T-helper 2 cell treated with Interferon-gamma antibody and Interleukin-4, amounts not matched to agents 100 ng/mL and 5 ng/mL, for 36 hours (primary cell): ENCODE measurements around the gene ILDR2. TPM values are rescaled to one million over a fixed set of nuclear protein-coding genes. Genes with fewer than 3 reads are reported as not detected.

ENCODE experiments used
- intact Hi-C: fragments of 100-400 bp; cut with micrococcal nuclease; formaldehyde crosslinking; loops from one replicate; pipeline ENCODE4 v1.15.1; 2023
- total RNA-seq: library from RNA; stranded (reverse); gene quantifications from 2 replicates; pipeline ENCODE4 v1.2.3, GENCODE V29; 2022

ILDR2 gene
- 8.5 and 13.6 TPM in 2 replicates for total RNA-seq

DNA sequence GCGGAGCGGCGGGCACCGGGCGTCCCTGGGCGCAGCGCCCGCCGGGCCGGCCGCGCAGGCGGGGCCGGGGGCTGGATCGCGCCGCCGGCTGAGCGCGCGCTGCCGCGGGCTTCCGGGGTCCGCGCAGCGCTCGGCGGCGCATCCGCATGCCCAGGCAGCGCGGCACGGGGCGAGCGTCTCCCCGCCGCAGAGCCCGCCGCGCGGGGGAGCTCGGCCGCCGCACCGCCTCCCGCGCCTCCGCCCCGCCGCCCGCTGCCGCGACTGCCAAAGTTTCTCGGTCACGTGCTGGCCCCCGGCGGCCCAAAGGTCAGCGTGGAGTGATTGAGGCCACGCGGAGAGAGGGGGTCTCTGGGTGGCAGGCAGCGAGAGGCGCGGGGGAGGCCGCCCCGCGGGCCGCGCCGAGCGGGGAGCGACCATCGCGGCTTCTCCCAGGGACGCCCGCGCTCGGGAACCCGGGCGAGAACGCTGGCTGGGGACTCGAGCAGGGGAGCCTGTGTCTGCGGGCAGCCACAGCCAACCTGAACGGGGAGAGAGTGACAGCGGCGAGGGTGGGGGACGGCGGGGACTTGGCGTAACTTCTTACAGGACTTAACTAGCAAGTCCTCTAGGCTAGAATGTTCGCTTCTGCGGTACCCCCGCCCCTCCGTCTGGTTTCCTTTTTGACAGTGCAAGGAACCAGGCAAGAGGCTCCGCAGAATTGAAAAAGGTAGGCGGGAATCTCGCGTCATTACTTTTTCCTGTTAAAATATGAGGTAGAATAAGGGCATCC, at the start of gene ILDR2:
ILDR2 (minus strand) TSS at position 180 of the 769 bp plus-strand sequence. CDS start 272 bp downstream, outside the sequence.
- intact Hi-C loops, result loop anchor here (2.0 to 5.0 kb wide), 5 partner anchors 29 to 247 kb away; partner anchors contain the start of genes POU2F1 and TADA1

DNA sequence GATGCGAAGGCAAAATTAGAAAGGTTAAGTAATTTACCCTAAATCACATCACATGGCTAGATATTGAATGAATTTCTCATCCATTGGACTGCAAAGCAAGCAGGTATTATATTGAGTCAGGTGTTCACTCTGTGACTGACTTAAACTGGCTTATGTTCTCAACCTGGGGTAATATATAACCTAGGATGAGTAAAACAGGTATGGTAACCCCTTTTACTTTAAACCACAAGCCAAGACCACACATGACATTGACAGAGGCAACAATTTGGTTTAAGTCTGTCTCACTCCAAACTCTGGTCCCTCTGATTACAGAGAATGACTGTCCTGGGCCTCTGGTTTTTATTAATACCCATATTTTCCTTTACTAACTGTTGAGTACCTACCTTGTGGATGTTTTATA, 47.0 kb upstream of the ILDR2 start:
- intact Hi-C loops, result no loop called here

DNA sequence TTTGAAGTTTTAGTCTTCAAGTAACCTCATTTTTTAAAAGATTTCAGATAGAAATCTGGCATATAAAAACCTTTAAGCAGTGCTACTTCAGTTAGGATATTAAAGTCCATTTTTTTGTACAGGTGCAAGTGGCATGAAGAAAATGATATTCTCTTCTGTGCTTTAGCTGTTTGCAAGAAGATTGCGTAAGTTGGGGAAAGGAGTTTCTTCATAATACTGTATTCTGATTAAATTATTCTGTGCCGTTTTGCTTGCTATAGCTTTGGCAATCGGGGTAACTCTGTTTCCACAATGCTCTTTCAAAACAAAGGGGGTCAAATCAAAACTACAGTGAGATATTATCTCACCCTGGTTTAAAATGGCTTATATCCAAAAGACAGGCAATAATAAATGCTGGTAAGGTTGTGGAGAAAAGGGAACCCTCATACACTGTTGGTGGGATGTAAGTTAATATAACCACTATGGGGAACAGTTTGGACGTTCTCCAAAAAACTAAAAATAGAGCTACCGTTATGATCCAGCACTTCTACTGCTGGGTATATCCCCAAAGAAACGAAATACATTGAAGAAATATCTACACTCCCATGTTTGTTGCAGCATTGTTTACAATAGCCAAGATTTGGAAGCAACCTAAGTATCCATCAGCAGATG, 40.9 kb upstream of the ILDR2 start:
- intact Hi-C loops, result no loop called here

DNA sequence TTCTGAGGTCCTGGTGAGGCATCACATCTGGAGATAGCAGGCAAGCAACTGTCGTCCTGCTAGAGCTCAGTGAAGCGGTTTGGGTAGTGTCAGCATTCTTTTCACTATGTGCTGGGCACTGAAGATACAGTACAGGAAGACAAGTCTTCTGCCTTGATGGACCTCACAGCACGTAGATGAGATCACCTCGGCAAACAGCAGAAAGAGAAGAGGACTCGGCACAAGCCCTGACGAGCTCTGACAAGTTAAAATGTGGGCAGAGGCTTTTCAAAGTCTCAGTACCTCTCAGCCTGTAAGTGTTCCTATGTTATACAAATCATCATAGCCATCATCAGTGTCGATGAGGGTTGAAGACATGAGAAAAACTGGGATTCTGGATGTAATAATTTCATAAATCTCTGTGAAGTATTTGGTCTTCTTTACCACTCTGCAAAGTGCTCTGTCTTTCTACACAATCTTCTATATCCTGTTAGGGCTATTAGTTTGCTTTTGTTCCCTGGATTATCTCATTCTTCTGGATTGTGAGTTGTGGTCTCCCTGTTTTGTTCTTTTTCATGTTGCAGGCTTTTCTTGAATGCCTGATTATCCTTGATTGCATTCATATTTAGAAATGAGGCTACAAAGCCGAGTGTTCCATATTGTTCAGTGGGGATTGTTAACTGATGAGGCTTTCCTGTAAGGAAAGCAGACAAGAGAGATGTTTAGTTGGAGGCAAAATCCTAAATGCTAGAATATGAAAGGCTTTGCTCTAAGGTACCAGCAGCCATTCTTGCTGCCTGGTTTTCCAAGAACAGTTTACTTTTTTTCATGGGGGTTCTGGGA, 38.0 kb upstream of the ILDR2 start:
- intact Hi-C loops, result no loop called here

DNA sequence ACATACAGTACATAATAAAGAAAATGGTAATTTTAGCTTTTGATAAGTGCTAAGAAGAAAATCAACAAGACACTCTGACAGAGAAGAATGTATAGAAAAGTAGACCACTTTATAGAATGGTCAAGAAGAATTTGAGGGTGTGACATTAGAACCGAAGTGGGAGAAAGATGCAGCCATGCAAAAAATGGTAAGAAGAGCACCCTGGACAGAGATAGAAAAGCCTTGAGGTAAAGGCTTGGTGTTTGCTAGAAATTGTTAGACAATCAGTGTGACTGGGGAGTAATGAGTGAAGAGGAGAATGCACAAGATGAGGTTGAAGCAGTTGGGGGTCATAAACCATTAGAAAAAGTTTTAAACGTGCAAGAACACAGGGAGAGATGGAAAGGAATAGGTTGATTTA, 37.2 kb upstream of the ILDR2 start:
- intact Hi-C loops, result no loop called here

DNA sequence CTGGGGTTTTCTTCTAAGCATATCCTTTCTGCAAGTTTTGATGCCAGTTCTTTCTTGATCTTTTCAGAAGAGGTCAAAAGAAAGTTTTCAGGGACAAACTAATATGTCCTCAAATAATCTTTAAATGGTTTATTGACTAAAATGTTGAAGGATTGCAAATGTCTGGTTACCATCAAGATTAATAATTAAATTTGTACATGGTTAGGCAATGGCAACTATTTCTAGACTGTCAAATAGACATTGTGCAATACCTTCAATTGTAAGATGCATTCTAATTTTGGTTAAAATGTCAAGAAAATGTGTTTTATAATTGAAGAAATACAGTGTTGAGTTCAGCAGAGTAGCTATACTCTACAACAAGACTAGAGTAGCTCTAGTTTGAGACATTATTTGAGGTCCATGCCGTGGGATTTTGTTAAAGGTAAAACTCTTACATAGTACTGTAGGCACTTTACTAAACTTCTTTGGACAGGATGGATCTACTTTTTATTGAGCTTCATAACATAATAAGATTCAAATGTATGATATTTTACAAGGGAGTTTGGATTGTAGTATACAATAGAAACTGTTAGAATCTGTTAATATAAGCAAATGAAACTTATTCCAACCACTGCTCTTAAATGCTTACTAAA, 36.3 kb upstream of the ILDR2 start:
- intact Hi-C loops, result no loop called here

DNA sequence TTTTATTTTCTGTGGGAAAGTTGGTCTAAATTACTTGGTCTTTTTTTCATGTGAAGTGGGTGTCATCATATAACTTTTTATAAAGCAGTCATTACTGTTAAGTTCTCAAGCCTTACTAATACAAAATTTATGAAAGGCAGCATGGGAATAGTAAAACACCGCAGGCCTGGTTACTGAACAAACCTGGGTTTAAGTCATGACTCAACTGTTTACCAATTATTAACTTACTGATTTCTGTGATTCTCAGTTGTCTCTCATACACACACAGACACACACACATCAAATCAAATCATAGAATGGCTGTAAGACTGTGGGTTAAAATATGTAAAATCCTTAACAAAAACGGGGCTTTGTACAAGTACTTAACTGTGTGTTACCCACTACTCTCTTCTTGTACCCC, 28.4 kb upstream of the ILDR2 start:
- intact Hi-C loops, result no loop called here

DNA sequence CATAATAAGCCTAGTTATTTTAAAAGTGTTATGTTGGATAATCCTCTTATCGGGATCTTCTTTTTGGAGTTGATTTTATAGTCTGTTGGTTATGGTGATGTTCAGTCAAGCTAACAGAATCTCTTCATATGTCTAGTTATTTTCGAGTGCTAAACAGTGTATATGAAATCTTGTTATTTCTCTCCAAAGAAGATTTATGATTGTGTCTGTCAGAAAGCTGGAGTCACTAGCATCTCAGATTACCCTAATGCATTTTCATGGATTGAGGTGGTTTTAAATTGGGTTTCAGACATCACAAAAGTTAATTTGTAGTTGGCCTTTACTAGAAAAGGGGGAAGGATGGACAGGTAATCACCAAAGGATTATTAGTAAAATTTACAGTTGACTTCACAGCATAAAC, 27.0 kb upstream of the ILDR2 start:
- intact Hi-C loops, result no loop called here

GRCh38 chr1:167000546-167000945, 25.2 kb upstream of the ILDR2 start:
- intact Hi-C loops, result no loop called here

- intact Hi-C loops, result no loop called here
Observed at GRCh38 chr1:166999500-167000055, 24.2 kb upstream of the ILDR2 start.

GRCh38 chr1:166999075-166999474, 23.7 kb upstream of the ILDR2 start:
- intact Hi-C loops, result no loop called here

DNA sequence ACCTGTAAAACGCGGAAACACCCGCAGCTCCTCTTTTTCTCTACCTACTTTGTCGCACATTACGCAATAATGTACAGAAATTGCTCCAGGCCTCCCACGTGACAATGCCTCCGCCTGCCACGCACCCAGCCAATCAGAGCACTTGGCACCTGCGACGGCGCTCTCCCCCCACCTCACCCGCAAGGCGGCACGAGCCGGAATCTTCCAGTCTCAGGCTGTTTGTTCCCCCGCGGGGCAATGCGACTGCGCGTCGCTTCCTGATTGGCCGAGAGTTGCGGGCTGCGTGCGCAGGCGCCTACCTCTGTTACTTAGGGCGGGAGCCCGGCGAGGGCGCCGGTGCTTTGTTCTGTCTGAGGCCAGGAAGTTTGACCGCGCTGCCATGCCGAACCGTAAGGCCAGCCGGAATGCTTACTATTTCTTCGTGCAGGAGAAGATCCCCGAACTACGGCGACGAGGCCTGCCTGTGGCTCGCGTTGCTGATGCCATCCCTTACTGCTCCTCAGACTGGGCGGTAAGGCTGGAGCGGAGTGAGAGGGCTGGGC, 13.7 kb upstream of the ILDR2 start, which contains the start of gene MAEL:
MAEL (plus strand) TSS at position 307 of the 542 bp plus-strand sequence; CDS start at position 380, 73 bp downstream.
- intact Hi-C loops, result no loop called here

- intact Hi-C loops, result no loop called here
Observed at GRCh38 chr1:166981589-166981988, 6.2 kb upstream of the ILDR2 start.

- intact Hi-C loops, result no loop called here
Observed at GRCh38 chr1:166980818-166981217, 5.5 kb upstream of the ILDR2 start.

- intact Hi-C loops, result no loop called here
Observed at GRCh38 chr1:166980383-166980782, 5.0 kb upstream of the ILDR2 start.

DNA sequence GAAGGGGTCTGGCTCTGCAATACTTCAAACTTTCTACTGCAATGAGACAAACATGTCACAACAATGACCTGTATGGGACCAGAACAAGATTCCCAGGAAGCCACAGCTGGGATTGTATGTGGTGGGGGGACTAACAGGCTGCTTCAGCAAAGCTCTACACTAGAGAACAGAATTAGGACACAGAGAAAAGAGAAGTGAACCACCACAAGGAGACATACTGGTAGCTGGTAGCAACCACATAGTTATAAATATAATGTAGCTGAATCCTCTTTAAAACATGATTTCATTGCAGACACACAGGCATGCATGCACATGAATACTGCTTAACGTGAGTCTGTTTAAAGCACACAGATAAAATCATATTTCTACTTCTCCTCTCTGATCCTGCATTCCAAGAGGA, 3.5 kb upstream of the ILDR2 start:
- intact Hi-C loops, result loop anchor here (5.0 kb wide), 2 partner anchors 63 to 243 kb away; partner anchors contain the start of gene POU2F1

DNA sequence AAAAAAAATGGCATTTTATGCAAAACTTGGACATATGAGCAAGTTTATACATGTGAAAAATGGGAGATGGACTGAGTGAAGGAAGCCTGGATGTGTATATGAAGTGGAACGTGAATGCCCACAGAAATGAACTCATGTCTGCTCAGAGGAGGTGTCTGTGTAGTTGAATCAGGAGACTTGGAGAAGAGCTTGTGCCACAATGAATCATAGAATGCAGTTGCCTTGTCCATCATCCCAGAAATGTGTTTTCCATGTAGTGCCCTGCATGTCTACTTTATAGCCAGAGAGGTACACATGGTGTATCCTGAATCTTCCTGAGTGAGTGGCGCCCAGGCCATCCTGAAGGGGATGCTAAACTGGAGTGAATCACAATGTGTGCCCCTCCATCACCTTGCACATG, 2.6 kb upstream of the ILDR2 start:
- intact Hi-C loops, result loop anchor here (2.0 to 5.0 kb wide), 3 partner anchors 64 to 244 kb away; partner anchors contain the start of genes POU2F1 and TADA1

DNA sequence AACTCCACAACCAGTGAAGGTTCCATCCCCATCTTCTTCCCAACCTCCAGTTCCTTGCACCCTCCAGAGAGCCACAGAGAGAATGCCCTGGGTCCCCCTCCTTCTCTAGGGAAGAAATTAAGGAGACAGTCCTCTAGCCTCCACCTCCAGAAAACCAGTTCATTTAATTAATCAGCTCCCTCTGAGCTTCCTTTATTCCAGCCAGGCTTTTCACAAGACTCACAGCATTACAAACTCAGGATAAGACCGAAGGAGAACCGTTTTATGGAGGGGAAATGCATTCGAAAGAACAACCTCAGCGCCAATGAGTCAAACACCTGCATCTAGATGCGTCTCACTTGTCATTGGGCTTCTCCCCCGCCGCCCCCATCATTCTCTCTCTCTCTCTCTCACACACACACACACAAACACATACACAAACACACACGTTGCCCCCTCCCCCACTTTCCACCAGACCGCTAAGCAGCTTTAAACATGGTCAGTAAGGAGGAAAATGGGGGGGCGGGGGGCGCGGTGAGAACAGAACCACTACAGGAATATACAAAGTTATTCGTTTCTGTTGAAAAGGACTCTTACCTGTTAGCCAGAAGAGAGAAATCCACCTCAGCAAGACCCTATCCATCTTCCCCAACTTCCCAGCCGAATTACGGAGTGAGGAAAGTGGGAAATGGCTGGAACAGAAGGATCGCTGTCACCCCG, 544 bp downstream of the ILDR2 start:
- intact Hi-C loops, result loop anchor here (2.0 to 5.0 kb wide), 4 partner anchors 28 to 248 kb away; partner anchors contain the start of gene POU2F1

DNA sequence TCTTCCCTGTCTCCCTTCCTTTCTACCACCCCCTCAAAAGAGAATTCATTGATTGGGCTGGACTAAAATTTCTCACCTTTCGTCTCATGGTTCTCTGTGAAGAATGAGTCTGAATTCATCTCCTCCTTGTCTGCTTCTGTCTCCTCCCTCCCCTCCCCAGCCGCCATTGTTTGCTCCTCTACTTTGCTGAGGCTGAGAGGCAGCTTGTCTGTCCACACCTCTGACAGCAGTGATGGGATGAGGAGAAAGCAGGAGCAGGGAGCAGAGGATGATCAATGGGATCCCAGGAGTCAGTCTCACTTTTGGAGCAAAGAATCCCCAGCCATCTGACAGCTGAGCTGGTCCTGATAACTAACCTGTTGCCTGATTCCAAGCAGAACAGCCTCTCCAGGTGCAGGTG, 2.5 kb downstream of the ILDR2 start:
- intact Hi-C loops, result no loop called here

DNA sequence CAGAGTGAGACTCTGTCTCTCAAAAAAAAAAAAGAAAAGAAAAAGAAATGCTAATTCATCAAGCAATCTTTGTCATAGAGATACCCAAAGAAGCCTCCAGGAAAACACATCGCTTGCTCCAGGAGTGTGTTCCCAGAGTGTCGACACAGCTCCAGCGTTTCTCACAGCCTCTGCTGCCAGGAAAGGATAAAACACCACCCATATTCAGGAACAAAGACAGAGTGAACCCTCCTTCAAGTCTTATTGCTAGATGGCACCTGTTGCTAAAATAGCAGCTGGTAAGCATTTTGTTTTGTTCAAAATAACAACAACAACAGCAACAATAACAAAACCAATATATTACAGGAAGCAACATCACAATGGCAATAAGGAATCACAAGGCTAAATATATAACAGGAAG, 3.1 kb downstream of the ILDR2 start:
- intact Hi-C loops, result no loop called here
